ENCODE results near the gene TEX22.

DNA sequence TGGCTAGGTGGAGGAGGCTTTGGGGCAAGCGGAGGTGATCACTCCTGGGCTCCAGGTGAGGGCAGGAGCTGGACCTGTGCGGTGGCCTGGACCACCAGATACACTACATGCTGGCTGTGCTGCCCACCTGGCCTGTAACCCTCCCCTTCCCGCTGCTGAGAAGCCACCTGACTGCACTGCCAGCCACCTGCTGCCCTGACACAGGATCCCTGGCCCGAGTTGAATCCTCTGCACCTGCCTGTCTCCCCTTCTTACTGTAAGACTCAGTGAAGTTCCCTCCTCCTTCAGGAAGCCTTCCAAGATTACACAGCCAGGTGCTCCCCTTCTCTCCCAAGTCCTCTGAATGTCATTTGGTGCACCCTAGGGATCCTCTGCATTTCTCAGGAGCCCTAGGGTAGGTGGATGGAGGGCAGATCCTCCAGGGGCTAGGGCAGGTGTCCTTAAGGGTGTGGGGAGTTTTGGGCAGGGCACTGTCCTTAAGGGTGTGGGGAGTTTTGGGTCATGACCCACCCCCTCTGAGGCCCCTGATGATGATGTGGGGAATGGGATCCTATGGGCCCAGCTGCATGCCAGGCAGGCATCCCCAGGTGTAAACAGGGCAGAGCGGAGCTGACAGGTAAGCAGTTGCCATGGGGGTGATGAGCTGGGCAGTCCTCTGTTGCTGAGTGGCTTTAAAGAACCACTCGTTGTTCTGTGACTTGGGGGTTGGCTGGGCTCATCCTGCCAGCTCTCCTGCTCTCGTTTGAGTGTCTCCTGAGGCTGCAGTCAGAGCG, 14.6 kb downstream of the TEX22 start:
- TF ChIP-seq, protein P1, sequence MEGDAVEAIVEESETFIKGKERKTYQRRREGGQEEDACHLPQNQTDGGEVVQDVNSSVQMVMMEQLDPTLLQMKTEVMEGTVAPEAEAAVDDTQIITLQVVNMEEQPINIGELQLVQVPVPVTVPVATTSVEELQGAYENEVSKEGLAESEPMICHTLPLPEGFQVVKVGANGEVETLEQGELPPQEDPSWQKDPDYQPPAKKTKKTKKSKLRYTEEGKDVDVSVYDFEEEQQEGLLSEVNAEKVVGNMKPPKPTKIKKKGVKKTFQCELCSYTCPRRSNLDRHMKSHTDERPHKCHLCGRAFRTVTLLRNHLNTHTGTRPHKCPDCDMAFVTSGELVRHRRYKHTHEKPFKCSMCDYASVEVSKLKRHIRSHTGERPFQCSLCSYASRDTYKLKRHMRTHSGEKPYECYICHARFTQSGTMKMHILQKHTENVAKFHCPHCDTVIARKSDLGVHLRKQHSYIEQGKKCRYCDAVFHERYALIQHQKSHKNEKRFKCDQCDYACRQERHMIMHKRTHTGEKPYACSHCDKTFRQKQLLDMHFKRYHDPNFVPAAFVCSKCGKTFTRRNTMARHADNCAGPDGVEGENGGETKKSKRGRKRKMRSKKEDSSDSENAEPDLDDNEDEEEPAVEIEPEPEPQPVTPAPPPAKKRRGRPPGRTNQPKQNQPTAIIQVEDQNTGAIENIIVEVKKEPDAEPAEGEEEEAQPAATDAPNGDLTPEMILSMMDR (conservative IDR thresholded peaks at IDR 0.05) = no peak
- TF ChIP-seq EZH2 (IDR thresholded peaks at IDR 0.05; ENCODE audit: low read depth) = no peak

Measured in PC-9 (cell line).